ENCODE results near the gene KCNJ1. TPM values are rescaled to one million over a fixed set of nuclear protein-coding genes. Genes with fewer than 3 reads are reported as not detected.

KCNJ1 gene
- total RNA-seq, 2 experiments from 2014 or later, result 0.06 to 0.11 TPM

DNA sequence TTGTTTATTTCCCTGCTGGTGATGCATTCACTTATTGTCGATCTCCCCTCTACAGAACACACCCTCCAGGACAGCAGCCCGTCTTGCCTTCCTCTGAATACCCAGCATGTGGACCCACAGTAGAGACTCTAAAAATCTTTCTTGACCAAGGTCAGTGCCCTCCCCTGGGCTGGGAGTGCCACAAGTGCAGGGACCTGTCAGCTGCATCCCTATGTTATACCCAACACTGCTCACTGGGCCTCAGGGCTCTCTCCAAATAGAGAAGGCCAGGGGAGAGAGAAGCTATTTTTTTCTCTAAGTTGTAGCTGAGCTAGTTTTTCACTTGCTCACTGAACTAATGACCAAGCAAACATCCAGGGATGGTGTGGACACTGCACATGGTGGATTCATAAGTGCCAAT, 9.8 kb downstream of the KCNJ1 start:
- TF ChIP-seq EZH2phosphoT487 (IDR thresholded peaks at IDR 0.05; ENCODE audit: borderline replicate concordance, low read depth, low read length), result no peak
- TF ChIP-seq, protein P1, sequence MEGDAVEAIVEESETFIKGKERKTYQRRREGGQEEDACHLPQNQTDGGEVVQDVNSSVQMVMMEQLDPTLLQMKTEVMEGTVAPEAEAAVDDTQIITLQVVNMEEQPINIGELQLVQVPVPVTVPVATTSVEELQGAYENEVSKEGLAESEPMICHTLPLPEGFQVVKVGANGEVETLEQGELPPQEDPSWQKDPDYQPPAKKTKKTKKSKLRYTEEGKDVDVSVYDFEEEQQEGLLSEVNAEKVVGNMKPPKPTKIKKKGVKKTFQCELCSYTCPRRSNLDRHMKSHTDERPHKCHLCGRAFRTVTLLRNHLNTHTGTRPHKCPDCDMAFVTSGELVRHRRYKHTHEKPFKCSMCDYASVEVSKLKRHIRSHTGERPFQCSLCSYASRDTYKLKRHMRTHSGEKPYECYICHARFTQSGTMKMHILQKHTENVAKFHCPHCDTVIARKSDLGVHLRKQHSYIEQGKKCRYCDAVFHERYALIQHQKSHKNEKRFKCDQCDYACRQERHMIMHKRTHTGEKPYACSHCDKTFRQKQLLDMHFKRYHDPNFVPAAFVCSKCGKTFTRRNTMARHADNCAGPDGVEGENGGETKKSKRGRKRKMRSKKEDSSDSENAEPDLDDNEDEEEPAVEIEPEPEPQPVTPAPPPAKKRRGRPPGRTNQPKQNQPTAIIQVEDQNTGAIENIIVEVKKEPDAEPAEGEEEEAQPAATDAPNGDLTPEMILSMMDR (conservative IDR thresholded peaks at IDR 0.05; ENCODE audit: low read length), result no peak
- Histone ChIP-seq H3K4me3 (ENCODE audit: low read depth, low read length, poor library complexity, severe bottlenecking) (no peak overlapping the region), H3K36me3 (ENCODE audit: insufficient read depth, low read length) (no peaks in the 10 kb centered on the region), H3K4me2 (ENCODE audit: low read length) (no peak overlapping the region), H3K27ac (ENCODE audit: low read depth, low read length, poor library complexity, severe bottlenecking) (no peak overlapping the region), H2AFZ (ENCODE audit: low read length) (no peak overlapping the region), H3K9me2 (ENCODE audit: insufficient read depth, low read length) (no peaks in the 10 kb centered on the region), H3K4me1 (ENCODE audit: insufficient read depth, low read length, poor library complexity, severe bottlenecking) (no peaks in the 10 kb centered on the region), H4K20me1 (ENCODE audit: insufficient read depth, low read length) (no peaks in the 10 kb centered on the region), H3K79me2 (ENCODE audit: insufficient read depth, low read depth, low read length) (no peaks in the 10 kb centered on the region), H3K9me3 (ENCODE audit: low read length) (no peaks in the 10 kb centered on the region)
- BruUV-seq (replicated peaks), result no TSS peak
- ChIA-PET POLR2A (interaction anchor here (0.6 to 3.2 kb wide), 6 partner anchors 8 to 513 kb away, joined by 3 to 11 read pairs (median 4); no protein-coding TSS in a partner anchor), CTCF (ENCODE audit: unreplicated experiment) (interaction anchor here (0.6 to 1.0 kb wide), 2 partner anchors 11 to 227 kb away, joined by 3 read pairs; no protein-coding TSS in a partner anchor)
- intact Hi-C loops (cut with micrococcal nuclease; ENCODE audit: unreplicated experiment), result no loop called here
- no peak for DNase-seq (ENCODE audit: low spot score)

DNA sequence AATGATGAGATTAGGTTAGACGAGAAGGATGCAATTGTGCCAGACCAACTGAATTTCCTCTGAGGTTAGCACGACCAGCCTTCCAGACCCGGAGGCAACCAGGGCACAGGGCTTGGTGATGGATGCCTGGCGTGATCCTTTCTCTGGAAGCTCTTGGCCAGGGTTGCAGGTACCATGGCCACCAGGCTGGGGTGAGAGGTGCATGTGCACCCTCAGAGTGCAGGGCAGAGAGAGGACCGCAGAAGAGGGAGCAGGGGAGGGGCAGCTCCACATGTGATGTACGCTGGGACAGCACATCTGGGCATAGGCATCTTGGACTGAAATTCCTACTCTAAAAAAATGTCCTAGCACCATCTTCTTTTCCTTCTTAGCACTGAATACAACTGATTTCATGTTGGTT, 10.9 kb downstream of the KCNJ1 start:
- intact Hi-C loops (cut with micrococcal nuclease; ENCODE audit: unreplicated experiment), result no loop called here
- Histone ChIP-seq H3K4me2 (ENCODE audit: low read length) (no peak overlapping the region), H4K20me1 (ENCODE audit: insufficient read depth, low read length) (no peaks in the 10 kb centered on the region), H3K9me2 (ENCODE audit: insufficient read depth, low read length) (no peaks in the 10 kb centered on the region), H3K36me3 (ENCODE audit: insufficient read depth, low read length) (no peaks in the 10 kb centered on the region), H2AFZ (ENCODE audit: low read length) (no peak overlapping the region), H3K4me3 (ENCODE audit: low read depth, low read length, poor library complexity, severe bottlenecking) (no peak overlapping the region), H3K79me2 (ENCODE audit: insufficient read depth, low read depth, low read length) (no peaks in the 10 kb centered on the region), H3K9me3 (ENCODE audit: low read length) (no peaks in the 10 kb centered on the region), H3K27ac (ENCODE audit: low read depth, low read length, poor library complexity, severe bottlenecking) (no peak overlapping the region), H3K4me1 (ENCODE audit: insufficient read depth, low read length, poor library complexity, severe bottlenecking) (no peaks in the 10 kb centered on the region)
- DNase-seq (ENCODE audit: low spot score), result no peak
- POLR2A ChIA-PET, result interaction anchor here (1.5 kb wide), 1 partner anchor 12 kb away, joined by 5 read pairs; no protein-coding TSS in a partner anchor
- CTCF ChIA-PET (ENCODE audit: unreplicated experiment), result interaction anchor here (0.5 kb wide), 1 partner anchor 604 kb away, joined by 3 read pairs; no protein-coding TSS in a partner anchor
- no TSS peak for BruUV-seq (replicated peaks)
- TF ChIP-seq, protein P1 (conservative IDR thresholded peaks at IDR 0.05; ENCODE audit: low read length), result no peak
- TF ChIP-seq EZH2phosphoT487 (IDR thresholded peaks at IDR 0.05; ENCODE audit: borderline replicate concordance, low read depth, low read length), result no peak

DNA sequence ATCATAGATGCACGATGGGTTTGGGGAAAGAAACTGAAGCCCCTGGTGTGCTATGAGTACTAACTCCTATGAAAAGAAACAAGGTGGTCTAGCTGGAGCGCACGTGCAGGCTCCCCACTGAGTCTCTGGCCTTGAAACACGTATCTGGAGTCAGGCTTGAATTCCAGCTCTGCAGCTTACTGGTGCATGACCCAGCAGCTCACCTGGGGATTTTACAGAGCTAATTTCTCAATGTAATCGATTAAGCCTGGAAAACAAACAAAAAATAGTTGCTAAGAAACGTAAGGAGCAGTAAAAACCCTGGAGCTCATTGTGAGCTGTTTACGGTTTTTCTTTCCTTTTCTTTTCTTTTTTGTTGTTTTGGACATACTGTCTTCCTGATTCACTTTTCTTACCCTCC, 12.3 kb downstream of the KCNJ1 start:
- TF ChIP-seq, protein P1 (conservative IDR thresholded peaks at IDR 0.05; ENCODE audit: low read length), result no peak
- TF ChIP-seq EZH2phosphoT487 (IDR thresholded peaks at IDR 0.05; ENCODE audit: borderline replicate concordance, low read depth, low read length), result no peak
- H3K4me2 ChIP-seq (ENCODE audit: low read length), result no peak overlapping the region
- no peaks in the 10 kb centered on the region for H4K20me1 ChIP-seq (ENCODE audit: insufficient read depth, low read length)
- H3K27ac ChIP-seq (ENCODE audit: low read depth, low read length, poor library complexity, severe bottlenecking), result no peak overlapping the region
- intact Hi-C loops (cut with micrococcal nuclease; ENCODE audit: unreplicated experiment), result no loop called here
- H3K9me3 ChIP-seq (ENCODE audit: low read length), result no peaks in the 10 kb centered on the region
- ChIA-PET POLR2A (no interaction called here), CTCF (ENCODE audit: unreplicated experiment) (interaction anchor here (1.0 kb wide), 3 partner anchors 9 to 24 kb away, joined by 3 to 4 read pairs (median 4); no protein-coding TSS in a partner anchor)
- H3K79me2 ChIP-seq (ENCODE audit: insufficient read depth, low read depth, low read length), result no peaks in the 10 kb centered on the region
- H2AFZ ChIP-seq (ENCODE audit: low read length), result no peak overlapping the region
- no peaks in the 10 kb centered on the region for H3K9me2 ChIP-seq (ENCODE audit: insufficient read depth, low read length)
- no peak overlapping the region for H3K4me3 ChIP-seq (ENCODE audit: low read depth, low read length, poor library complexity, severe bottlenecking)
- no peak for DNase-seq (ENCODE audit: low spot score)
- BruUV-seq (replicated peaks), result no TSS peak
- H3K4me1 ChIP-seq (ENCODE audit: insufficient read depth, low read length, poor library complexity, severe bottlenecking), result no peaks in the 10 kb centered on the region
- H3K36me3 ChIP-seq (ENCODE audit: insufficient read depth, low read length), result no peaks in the 10 kb centered on the region
